T follicular helper cell (primary cell): ENCODE data around the gene ARHGAP15.
"Not testable (repeated sequence)": the region's sequence is repeated elsewhere in the genome, so short reads cannot be mapped to it uniquely, and the experiment has no call there.

Experiments used
- DNase-seq: peaks from one replicate; pipeline ENCODE4 v3.0.0-alpha.2; 2020; ENCODE audit warnings: low read depth

Gene ARHGAP15

GRCh38 chr2:143528021-143528420 is 398.8 kb downstream of the ARHGAP15 start:
- DNase-seq: no peak

- DNase-seq: no peak
Measured at GRCh38 chr2:143529118-143529720, 400.0 kb downstream of the ARHGAP15 start.

DNA sequence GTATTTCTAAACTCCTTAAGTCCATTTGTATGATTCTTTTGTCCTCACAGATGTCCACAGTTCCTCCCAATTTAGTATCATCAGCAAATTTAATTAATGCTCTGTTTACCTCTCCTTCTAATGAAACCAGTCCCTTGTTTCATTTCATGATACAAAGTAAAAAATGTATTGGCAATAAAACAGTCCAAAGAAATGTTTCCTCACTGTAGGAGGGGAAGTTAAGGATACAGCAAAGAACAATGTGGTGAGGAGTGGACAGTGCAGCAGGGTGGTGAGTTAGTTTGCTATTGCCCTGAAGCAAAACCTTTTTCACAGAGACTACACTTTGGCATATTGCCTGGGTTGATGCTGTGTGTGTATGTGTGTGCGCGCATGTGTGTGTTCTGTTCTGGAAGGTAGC is 401.5 kb downstream of the ARHGAP15 start:
- no peak for DNase-seq

GRCh38 chr2:143532061-143532460 is 402.8 kb downstream of the ARHGAP15 start:
- DNase-seq: no peak

- DNase-seq: no peak
Measured at GRCh38 chr2:143533846-143534245, 404.6 kb downstream of the ARHGAP15 start.

DNA sequence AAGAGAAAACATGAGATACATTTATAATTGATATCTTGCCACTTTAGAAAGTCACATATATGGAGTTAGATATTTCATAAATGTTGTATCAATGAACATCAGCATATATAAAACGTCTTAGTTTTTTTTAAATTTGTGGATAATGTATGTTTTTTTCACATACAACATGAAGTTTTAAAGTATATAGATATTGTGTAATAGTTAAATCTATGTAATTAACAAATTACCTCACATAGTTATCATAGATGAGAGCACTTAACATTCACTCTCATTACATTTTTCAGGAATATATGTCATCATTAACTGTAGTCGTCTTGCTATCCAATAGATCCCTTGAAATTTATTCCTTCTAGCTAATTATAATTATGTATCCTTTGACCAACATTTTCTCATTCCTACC is 406.6 kb downstream of the ARHGAP15 start:
- no peak for DNase-seq

DNA sequence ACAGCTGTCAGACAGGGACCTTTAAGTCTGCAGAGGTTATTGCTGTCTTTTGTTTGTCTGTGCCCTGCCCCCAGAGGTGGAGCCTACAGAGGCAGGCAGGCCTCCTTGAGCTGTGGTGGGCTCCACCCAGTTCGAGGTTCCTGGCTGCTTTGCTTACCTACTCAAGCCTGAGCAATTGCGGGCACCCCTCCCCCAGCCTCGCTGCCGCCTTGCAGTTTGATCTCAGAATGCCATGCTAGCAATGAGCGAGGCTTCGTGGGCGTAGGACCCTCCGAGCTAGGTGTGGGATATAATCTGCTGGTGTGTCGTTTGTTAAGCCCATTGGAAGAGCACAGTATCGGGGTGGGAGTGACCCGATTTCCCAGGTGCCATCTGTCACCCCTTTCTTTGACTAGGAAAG is 412.7 kb downstream of the ARHGAP15 start:
- DNase-seq: not testable (repeated sequence)

DNA sequence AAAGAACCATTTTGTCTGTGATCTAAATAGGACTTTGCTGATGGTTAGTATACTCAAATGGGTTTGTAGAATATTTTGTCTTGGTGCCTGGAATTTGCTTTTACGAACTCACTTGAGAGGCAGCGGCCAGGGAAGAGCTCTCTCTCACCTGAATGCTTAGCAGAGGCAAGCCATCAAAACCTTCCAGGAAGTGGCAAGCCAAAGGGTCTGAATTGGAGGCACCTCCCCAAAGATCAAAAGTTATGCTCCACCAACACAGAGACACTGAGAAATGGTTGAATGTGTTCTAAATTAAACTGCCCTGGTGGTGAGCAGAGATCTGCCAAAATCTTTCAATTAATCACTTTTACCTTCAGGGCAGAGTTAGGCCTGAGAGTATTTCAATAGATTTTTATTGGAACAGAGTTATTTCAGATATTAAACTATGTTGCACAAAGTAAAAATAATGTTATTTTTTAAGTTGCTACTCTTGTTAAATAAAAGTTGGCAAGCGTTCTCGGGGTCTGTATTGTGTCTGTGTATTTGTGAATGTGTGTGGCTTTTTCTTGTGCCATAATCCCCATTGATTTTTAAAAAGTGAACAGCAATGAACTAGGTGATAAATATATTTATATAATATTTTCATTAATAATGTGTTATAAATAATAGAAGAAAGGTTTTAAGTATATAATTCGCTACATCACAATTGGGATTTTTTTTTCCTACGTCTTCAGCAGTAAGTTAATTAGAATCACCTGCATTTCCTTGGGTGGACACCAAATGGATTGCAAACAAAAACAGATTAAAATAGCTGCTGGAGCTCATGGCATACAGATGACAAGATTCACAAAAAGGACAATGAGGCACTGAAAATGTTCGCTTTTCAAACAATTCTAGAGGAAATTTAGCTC is 416.1 kb downstream of the ARHGAP15 start:
- no peak for DNase-seq

DNA sequence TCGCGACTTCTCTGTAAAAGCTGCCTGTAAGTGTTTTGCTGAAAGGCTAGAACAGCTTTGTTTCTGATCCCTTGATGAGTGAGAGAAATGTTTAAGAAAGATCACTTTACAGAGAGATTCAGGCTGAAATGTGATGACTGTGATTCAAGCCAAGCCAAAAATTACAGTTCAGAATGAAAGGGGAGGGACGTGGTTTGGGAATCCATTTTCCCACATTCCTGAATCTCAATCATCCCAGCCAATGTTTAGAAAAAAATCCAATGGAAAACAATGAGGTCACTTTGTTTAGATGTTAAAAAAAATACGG is 416.7 kb downstream of the ARHGAP15 start:
- DNase-seq: no peak

- no peak for DNase-seq
Measured at GRCh38 chr2:143548032-143548431, 418.8 kb downstream of the ARHGAP15 start.

DNA sequence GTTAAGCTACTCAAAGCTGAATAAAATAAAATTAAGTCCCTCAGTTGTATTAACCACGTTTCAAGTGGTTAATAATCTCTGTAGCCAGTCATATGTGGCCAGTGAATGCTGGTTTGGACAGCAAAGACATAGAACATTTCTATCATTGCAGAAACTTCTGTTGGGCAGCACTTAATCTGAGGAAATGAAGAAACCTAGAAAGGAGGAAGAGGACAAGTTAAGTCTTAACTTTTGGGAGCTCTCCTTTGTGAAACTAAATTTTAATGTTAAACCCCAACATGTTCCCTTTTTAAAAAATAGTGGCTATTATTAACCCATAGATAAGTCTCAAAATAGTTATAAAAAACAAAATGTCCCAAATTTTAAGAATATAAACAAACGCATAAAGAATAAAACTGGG is 421.3 kb downstream of the ARHGAP15 start:
- no peak for DNase-seq

GRCh38 chr2:143551971-143552650 is 422.9 kb downstream of the ARHGAP15 start:
- no peak for DNase-seq

- no peak for DNase-seq
Measured at GRCh38 chr2:143553261-143553660, 424.0 kb downstream of the ARHGAP15 start.

- DNase-seq: no peak
Measured at GRCh38 chr2:143558665-143559064, 429.4 kb downstream of the ARHGAP15 start.

DNA sequence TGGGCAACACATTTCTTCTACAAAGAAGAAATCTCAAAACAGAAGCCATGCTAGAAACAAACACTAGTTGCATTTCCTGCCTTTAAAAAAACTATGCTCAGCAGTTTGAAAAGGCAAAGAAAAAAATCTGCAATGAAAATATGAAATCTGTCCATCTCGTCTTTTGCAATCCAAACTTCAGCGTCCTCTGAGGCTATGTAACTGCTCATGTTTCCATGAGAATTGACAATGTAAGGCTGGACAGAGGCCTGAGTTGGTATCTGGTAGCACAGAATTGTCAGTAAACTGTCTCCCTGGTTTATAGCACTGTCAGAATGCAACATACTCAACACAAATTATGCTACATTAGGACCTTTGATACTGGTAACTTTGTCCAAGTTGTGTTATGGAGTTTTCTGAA is 429.9 kb downstream of the ARHGAP15 start:
- no peak for DNase-seq

DNA sequence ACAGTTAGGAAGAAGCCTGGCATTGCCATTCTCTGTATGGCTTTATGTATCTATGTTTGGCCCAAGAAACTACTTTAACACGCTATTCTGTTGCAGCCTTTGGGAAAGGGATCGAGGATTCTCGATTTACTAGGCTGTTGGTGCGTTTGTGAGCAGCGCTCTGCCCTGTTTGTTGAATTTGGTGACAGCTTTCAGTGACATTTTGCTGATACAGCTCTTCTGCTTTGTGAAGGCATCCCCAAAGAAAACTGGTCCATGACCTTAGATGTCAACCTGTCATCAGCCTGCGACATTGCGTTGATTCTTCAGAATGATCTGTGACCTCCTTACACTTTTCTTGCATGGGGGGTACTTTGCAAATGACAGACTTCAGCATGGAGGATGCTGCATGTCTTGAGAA is 431.5 kb downstream of the ARHGAP15 start:
- no peak for DNase-seq

GRCh38 chr2:143564419-143564818 is 435.2 kb downstream of the ARHGAP15 start:
- DNase-seq: no peak

DNA sequence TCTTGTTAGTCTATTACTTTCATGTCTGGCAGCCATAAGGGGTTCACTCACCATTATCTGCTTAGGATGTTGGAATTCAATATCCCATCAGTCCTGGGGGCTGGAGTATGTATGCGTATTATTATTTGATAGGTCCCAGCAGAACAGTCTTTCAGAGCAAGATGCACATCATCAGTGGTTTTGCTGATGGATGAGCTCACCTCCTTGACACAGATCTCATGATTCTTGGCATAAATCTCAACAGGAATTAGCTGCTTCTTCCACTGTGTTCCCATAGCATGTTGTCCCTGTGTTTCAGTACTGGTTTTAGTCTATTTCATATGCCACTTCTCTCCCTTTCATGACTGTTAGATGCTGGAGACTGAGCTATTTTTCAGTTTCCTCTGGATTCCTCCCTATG is 442.5 kb downstream of the ARHGAP15 start:
- DNase-seq: no peak

DNA sequence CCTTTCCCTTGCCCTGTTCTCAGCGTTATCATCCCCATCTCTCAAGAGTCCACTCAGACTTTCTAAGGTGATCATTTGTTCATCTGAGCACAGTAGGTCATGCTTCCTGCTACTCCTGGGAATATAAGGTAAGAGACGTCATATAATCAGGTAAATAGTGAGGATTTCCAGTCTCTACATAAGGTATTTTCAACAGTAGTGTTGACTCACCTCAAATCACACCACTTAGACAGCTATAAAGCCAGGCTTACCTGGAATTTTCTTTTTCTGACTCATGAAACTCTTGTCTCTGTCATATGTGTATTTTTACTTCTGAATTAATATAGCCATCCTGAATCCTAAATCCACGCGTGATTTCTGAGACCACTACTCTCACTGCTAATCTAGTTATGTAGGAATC is 443.2 kb downstream of the ARHGAP15 start:
- no peak for DNase-seq

- DNase-seq: no peak
Measured at GRCh38 chr2:143574069-143574468, 444.9 kb downstream of the ARHGAP15 start.

GRCh38 chr2:143575340-143575739 is 446.1 kb downstream of the ARHGAP15 start:
- DNase-seq: no peak

- DNase-seq: no peak
Measured at GRCh38 chr2:143577489-143577888, 448.3 kb downstream of the ARHGAP15 start.

DNA sequence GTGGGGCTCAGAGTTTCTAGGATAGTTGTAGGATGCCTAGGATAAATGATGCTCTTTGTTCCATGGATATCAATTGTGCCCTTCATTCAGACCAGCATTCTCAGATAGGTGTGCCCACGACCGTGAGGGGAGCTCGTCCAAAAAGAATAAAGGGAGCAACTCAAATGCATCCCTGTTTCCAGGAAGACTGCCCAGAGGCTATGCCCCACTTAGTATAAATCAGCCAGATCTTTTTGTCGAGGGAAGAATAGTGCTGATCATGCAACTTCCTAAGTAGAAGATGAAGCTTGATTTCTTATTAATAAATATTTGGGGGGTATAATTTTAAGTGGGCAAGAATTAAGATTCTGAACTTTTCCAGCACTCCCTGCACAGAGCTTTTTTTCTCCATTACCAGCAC is 450.2 kb downstream of the ARHGAP15 start:
- no peak for DNase-seq
